HG02678 (cell line): Measurements from ENCODE around the gene NF1.
"Not testable (repeated sequence)": the region's sequence is repeated elsewhere in the genome, so short reads cannot be mapped to it uniquely, and the experiment has no call there.

Source experiments
- ATAC-seq: cut with Tn5 transposase; IDR thresholded peaks from one replicate; pipeline ENCODE4 v1.9.1; 2021; ENCODE audit warnings: mild to moderate bottlenecking, moderate library complexity; ENCODE audit not compliant: unreplicated experiment

The NF1 gene

GRCh38 chr17:31172388-31172787, 77.6 kb downstream of the NF1 start:
- no peak for ATAC-seq

- ATAC-seq, result no peak
These were observed 79.4 kb downstream of the NF1 start for GRCh38 chr17:31174215-31174614.

- no peak for ATAC-seq
These were observed 80.5 kb downstream of the NF1 start for GRCh38 chr17:31175237-31175636.

GRCh38 chr17:31176143-31176542, 81.4 kb downstream of the NF1 start:
- ATAC-seq, result not testable (repeated sequence)

GRCh38 chr17:31178951-31179350, 84.2 kb downstream of the NF1 start:
- not testable (repeated sequence) for ATAC-seq

- no peak for ATAC-seq
These were observed 100.5 kb downstream of the NF1 start for GRCh38 chr17:31195305-31195704.

- no peak for ATAC-seq
These were observed 103.2 kb downstream of the NF1 start for GRCh38 chr17:31198026-31198425.

GRCh38 chr17:31198666-31199065, 103.9 kb downstream of the NF1 start:
- not testable (repeated sequence) for ATAC-seq

- ATAC-seq, result no peak
These were observed 105.5 kb downstream of the NF1 start for GRCh38 chr17:31200287-31200686.

GRCh38 chr17:31202968-31203367, 108.2 kb downstream of the NF1 start:
- no peak for ATAC-seq

GRCh38 chr17:31211352-31212012, 116.7 kb downstream of the NF1 start:
- no peak for ATAC-seq

- no peak for ATAC-seq
These were observed 121.4 kb downstream of the NF1 start for GRCh38 chr17:31216031-31216751.

GRCh38 chr17:31224366-31224765, 129.6 kb downstream of the NF1 start:
- ATAC-seq, result no peak

GRCh38 chr17:31225831-31226230, 131.1 kb downstream of the NF1 start:
- no peak for ATAC-seq

GRCh38 chr17:31226373-31226772, 131.6 kb downstream of the NF1 start:
- ATAC-seq, result no peak

GRCh38 chr17:31226950-31227349, 132.2 kb downstream of the NF1 start:
- ATAC-seq, result no peak

- no peak for ATAC-seq
These were observed 137.1 kb downstream of the NF1 start for GRCh38 chr17:31231852-31232251.

- ATAC-seq, result no peak
These were observed 140.3 kb downstream of the NF1 start for GRCh38 chr17:31235110-31235509.

- ATAC-seq, result no peak
These were observed 141.4 kb downstream of the NF1 start for GRCh38 chr17:31236137-31236536.

- ATAC-seq, result no peak
These were observed 141.9 kb downstream of the NF1 start for GRCh38 chr17:31236712-31237111.

- no peak for ATAC-seq
These were observed 146.3 kb downstream of the NF1 start for GRCh38 chr17:31241116-31241515.

GRCh38 chr17:31248986-31249834, 154.4 kb downstream of the NF1 start:
- ATAC-seq, result no peak
